ENCODE data around the gene HOXC9.
"Not testable (repeated sequence)": the region's sequence is repeated elsewhere in the genome, so short reads cannot be mapped to it uniquely, and the experiment has no call there.

GRCh38 chr12:54042033-54042432, 42.1 kb downstream of the HOXC9 start:
- TF ChIP-seq JUNB (IDR thresholded peaks at IDR 0.05); MYC (IDR thresholded peaks at IDR 0.05; ENCODE audit: borderline replicate concordance, low read length); CTCF (IDR thresholded peaks at IDR 0.05); HDAC2 (IDR thresholded peaks at IDR 0.05); RAD21 (conservative IDR thresholded peaks at IDR 0.05 in 1 of 2, IDR thresholded peaks at IDR 0.05 in 1 of 2); RFX5 (IDR thresholded peaks at IDR 0.05): not testable (repeated sequence)
